ENCODE measurements around the gene MSH6. TPM values are rescaled to one million over a fixed set of nuclear protein-coding genes. Genes with fewer than 3 reads are reported as not detected.
"Not testable (repeated sequence)": the region's sequence is repeated elsewhere in the genome, so short reads cannot be mapped to it uniquely, and the experiment has no call there.

MSH6 gene
- total RNA-seq, 1 experiment from 2014 or later: 123 TPM

DNA sequence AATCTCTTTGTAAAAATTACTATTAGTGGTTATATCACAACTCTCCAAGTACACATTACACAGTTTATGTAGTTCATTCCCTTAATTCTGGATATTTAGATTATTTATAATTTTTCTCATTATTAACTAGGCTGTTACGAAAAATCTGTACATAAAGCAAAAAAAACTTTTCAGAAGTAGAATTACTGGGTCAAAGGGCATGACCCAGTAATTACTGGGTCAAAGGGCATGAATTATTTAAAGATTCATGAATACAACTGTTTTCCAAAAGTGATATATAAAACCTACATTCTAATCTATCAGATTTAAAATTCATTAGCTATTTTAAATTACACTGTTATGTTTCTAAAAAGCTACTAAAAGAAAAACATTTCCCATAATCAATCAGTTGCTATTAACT lies 55.3 kb downstream of the MSH6 start:
- no peak for DNase-seq (ENCODE audit: low read depth)

GRCh38 chr2:47838686-47839085 lies 55.7 kb downstream of the MSH6 start:
- DNase-seq (ENCODE audit: low read depth): no peak

DNA sequence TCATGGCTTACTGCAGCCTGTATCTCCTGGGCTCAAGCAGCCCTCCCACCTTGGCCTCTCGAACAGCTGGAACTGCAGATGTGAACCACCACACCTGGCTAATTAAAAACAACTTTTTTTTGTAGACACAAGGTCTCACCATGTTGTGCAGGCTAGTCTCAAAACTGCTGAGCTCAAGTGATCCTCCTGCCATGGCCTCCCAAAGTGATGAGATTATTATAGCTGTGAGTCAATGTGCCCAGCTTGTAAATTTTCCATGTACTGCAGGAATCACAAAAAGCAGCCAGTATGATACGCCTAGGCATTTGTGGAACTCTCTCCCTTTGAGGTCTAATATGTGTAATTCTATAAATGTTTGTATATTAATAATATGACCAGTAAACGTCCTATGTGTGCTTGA lies 59.9 kb downstream of the MSH6 start:
- peak; percentile 5 for DNase-seq (ENCODE audit: low read depth)

- DNase-seq (ENCODE audit: low read depth): no peak
Measured at GRCh38 chr2:47843407-47843806, 60.5 kb downstream of the MSH6 start.

GRCh38 chr2:47844162-47844561 lies 61.2 kb downstream of the MSH6 start:
- no peak for DNase-seq (ENCODE audit: low read depth)

DNA sequence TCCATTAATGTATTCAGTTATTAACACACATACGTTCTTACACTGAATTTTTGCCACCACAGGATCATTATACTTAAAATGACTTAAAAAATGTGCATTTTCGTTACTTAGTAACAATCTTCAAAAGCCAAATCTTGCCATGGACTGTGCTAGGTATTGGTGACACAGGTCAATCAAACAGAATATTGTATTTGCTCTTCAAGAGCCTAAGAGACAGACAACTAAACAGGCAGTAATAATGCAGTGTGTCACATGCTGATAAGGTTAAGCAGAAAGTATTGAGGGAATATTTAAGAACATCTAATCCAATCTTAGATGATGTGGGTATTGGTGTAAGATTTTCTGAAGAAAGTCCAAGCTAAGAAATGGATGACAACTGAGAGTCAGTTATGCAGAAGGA lies 66.4 kb downstream of the MSH6 start:
- no peak for DNase-seq (ENCODE audit: low read depth)

- no peak for DNase-seq (ENCODE audit: low read depth)
Measured at GRCh38 chr2:47850198-47850597, 67.3 kb downstream of the MSH6 start.

DNA sequence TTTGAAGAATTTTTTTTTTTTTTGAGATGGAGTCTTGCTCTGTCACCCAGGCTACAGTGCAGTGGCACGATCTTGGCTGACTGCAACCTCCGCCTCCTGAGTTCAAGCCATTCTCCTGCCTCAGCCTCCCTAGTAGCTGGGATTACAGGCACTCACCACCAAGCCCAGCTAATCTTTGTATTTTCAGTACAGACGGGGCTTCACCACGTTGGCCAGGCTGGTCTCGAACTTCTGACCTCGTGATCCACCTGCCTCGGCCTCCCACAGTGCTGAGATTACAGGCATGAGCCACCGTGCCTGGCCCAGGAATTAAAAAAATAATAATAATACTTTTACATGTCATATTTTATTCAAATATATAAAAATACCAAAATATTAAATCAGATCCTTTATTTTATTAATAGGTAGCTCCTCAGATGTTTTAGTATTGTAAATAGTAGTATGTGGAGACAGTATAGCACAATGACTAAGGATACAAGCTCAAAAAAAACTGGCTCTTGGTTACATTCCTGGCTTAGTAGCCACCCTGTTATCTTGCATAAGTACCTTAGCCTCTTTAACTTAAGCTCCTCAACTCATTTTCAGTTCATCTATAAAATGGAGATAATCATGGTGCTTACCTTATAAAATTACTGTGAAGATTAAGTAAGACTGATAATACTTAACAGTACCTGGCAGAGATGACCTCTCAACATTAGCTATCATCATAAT lies 70.3 kb downstream of the MSH6 start:
- not testable (repeated sequence) for DNase-seq (ENCODE audit: low read depth)

Other genes starting within 250 kb of the MSH6 start
- not detected in 2 replicates for gene KCNK12, start 212.2 kb upstream of the MSH6 start, total RNA-seq (2014; rRNA removed; shearing (Covaris generic))
- 14.9 and 28.3 TPM in 2 replicates for gene FBXO11, start 123.4 kb downstream of the MSH6 start, total RNA-seq (2014; rRNA removed; shearing (Covaris generic))